Mucosa of descending colon (tissue), 3 donors: ENCODE results near the gene ATG7. TPM values are rescaled to one million over a fixed set of nuclear protein-coding genes. Genes with fewer than 3 reads are reported as not detected.

Experiments
- ATAC-seq: fragments of 200-7000 bp; cut with Tn5 transposase; one replicate; pipeline ENCODE4 v1.9.1; 2020; ENCODE audit warnings: mild to moderate bottlenecking, moderate library complexity
- DNase-seq, 3 donors: peaks; one replicate each; pipeline ENCODE4 v3.0.0-alpha.2; 2020
- H3K36me3 ChIP-seq: fragments of 200-600 bp; one replicate; pipeline ENCODE4 v1.8.0; 2021; ENCODE audit warnings: low read depth, mild to moderate bottlenecking
- H3K4me1 ChIP-seq: fragments of 200-600 bp; one replicate; pipeline ENCODE4 v1.8.0; 2021; ENCODE audit warnings: low read depth, mild to moderate bottlenecking
- H3K4me3 ChIP-seq: fragments of 200-600 bp; one replicate; pipeline ENCODE4 v1.8.0; 2021; ENCODE audit warnings: mild to moderate bottlenecking
- H3K9me3 ChIP-seq: fragments of 200-600 bp; one replicate; pipeline ENCODE4 v1.8.0; 2021; ENCODE audit warnings: mild to moderate bottlenecking
- intact Hi-C, 2 donors: fragments of 100-400 bp; cut with DNase I in 1 of 2; cut with micrococcal nuclease in 1 of 2; formaldehyde crosslinking; loops; one replicate each; pipeline versions ENCODE4 v1.11.0 to v1.11.1; 2022; cut with DNase I, micrococcal nuclease
- total RNA-seq, 3 donors: library from RNA; stranded (reverse); fragmentation: NEBNext Ultra II Directional in 2 of 3; extraction: Animal tissue kit (Norgen Biotek cat#: 25700) in 2 of 3; gene quantifications; one replicate each; pipeline versions ENCODE4 v1.2.1 to v1.2.4, GENCODE V29; 2021 to 2023
- TF ChIP-seq, protein P1 (sequence below): fragments of 200-600 bp; IDR thresholded peaks from one replicate; pipeline ENCODE4 v1.8.0; 2022; ENCODE audit warnings: antibody characterized with exemption, mild to moderate bottlenecking
- donor health status: DM: no; HTN: no; CAD: no; lungs with moderate emphysema.
- donor health status: DM: no; HTN: no; CAD: no.
- donor health status: DM: no; HTN: yes; CAD: no.

Gene ATG7
- total RNA-seq, 3 donors from 2014 or later, result 40.4 to 49.6 (median 43.3) TPM

DNA sequence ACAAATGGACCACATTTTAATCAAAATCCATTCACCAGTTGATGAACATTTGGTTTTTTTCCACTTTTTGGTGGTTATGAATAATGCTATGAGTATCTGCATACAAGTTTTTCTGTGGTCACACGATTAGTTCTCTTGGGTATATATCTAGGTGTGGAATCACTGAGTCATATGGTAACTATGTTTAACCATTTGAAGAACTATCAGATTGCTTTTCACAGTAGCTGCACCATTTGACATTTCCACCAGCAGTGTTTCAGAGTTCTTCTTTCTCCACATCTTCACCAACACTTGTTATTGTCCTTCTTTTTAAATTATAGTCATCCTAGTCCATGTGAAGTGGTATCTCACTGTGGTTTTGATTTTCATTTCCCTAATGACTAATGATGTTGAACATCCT lies 33.3 kb upstream of the ATG7 start:
- H3K9me3 ChIP-seq, result no peaks in the 10 kb centered on the region
- no peaks in the 10 kb centered on the region for H3K36me3 ChIP-seq
- no peak for DNase-seq
- intact Hi-C loops, result loop anchor here in 1 of 2 donors (5.0 kb wide), 1 partner anchor 93 kb away; no protein-coding TSS in a partner anchor
- no peak overlapping the region for H3K4me3 ChIP-seq
- TF ChIP-seq, protein P1, sequence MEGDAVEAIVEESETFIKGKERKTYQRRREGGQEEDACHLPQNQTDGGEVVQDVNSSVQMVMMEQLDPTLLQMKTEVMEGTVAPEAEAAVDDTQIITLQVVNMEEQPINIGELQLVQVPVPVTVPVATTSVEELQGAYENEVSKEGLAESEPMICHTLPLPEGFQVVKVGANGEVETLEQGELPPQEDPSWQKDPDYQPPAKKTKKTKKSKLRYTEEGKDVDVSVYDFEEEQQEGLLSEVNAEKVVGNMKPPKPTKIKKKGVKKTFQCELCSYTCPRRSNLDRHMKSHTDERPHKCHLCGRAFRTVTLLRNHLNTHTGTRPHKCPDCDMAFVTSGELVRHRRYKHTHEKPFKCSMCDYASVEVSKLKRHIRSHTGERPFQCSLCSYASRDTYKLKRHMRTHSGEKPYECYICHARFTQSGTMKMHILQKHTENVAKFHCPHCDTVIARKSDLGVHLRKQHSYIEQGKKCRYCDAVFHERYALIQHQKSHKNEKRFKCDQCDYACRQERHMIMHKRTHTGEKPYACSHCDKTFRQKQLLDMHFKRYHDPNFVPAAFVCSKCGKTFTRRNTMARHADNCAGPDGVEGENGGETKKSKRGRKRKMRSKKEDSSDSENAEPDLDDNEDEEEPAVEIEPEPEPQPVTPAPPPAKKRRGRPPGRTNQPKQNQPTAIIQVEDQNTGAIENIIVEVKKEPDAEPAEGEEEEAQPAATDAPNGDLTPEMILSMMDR, result no peak
- ATAC-seq, result no peak
- H3K4me1 ChIP-seq, result no peaks in the 10 kb centered on the region

DNA sequence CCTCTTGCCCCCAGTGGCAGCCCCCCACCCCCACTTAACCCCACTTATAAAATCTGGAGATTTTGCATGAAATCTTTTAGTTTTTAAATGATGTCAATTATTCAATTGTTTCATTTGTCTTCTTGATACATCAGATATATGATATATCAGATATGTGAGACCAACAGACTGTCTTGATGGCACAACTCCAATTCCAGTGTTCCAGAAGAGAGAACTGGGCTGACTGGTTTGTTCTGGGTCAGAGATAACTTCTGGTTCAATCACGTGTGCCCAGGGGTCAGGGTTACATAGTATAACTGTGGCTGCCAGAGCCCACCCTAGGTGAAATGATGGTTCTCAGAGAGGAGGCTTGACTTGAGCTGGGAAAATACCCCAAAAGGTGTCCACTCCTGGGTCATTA lies 32.4 kb upstream of the ATG7 start:
- intact Hi-C loops, result loop anchor here in 1 of 2 donors (5.0 kb wide), 1 partner anchor 93 kb away; no protein-coding TSS in a partner anchor
- ATAC-seq, result no peak

DNA sequence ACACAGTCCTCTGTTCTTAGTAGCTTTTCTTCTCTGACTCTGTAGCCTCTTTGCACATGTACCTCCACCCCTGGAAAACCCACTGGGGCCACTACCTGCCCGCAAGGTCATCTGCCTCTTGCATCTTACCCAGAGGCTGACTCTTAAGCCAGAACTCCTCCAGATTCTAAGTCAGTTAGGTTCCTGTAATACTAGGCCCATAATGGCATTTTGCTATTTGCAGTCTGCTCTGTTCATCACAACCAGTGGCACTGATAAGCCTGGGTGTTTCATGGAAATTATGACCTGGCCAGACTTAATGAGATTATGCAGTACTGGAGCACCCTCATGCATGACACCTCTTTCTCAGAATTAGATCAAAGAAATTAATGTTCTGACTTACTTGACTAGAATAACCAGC lies 31.7 kb upstream of the ATG7 start:
- H3K4me3 ChIP-seq, result no peak overlapping the region
- ATAC-seq (no peak), DNase-seq (no peak)
- intact Hi-C loops, result no loop called here
- no peaks in the 10 kb centered on the region for H3K4me1 ChIP-seq
- H3K36me3 ChIP-seq, result no peaks in the 10 kb centered on the region
- TF ChIP-seq, protein P1, result no peak
- no peaks in the 10 kb centered on the region for H3K9me3 ChIP-seq

More for the DNA sequence above, 32.4 kb upstream of the ATG7 start:
- no peak for DNase-seq
- Histone ChIP-seq H3K36me3 (no peaks in the 10 kb centered on the region), H3K4me3 (no peak overlapping the region), H3K9me3 (no peaks in the 10 kb centered on the region), H3K4me1 (no peaks in the 10 kb centered on the region)
- TF ChIP-seq, protein P1, result no peak

DNA sequence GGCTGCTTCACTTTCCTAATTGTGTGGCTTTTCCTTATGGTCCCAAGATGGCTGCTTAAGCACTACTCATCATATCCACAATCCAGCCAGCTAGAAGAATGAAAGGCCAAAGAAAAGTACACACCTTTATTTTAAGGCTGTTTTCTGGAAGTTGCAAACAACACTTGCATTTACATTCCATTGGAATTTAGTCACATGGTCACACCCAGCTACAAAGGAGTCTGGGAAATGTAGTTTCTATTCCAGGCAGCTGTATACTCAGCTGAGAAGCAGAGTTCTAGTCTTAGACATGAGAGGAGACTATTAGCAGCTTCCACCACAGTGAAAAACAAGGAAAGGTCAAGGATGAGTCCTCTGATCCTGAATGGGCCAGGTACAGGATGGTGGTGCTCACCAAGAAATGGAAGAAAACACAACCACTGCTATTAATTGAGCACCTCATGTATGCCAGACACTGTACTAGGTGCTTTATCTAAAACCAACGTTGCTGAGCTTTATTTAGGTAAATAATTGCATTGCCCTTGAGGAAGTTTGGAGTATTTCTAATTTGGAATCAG lies 28.0 kb upstream of the ATG7 start:
- intact Hi-C loops, result no loop called here
- ATAC-seq, result peak; percentile 65
- TF ChIP-seq, protein P1, result no peak

DNA sequence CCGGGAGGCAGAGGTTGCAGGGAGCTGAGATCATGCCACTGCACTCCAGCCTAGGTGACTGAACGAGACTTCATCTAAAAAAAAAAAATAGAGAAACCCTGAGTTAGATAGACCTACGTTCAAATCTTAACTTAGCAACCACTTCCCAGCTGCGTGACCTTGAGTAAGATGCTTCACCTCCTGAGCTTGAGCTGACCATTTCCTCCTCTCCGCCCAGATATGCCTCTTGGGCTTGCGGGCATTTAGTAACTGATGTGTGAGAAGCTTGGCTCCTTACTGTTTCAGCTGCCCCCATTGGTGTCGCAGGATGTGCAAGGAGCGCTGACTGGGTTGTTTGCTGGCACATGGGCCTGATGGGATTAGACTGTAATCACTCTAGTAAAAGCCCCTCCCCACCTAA lies 26.9 kb upstream of the ATG7 start:
- Histone ChIP-seq H3K9me3 (no peaks in the 10 kb centered on the region), H3K4me3 (no peak overlapping the region), H3K4me1 (no peaks in the 10 kb centered on the region), H3K36me3 (no peaks in the 10 kb centered on the region)
- DNase-seq (no peak), ATAC-seq (no peak)
- TF ChIP-seq, protein P1, result no peak
- intact Hi-C loops, result no loop called here

More for the DNA sequence above, 28.0 kb upstream of the ATG7 start:
- Histone ChIP-seq H3K36me3 (no peaks in the 10 kb centered on the region), H3K4me1 (no peaks in the 10 kb centered on the region), H3K9me3 (no peaks in the 10 kb centered on the region), H3K4me3 (no peak overlapping the region)
- no peak for DNase-seq
